MM.1S (cell line): ENCODE data around the gene LHPP.

Experiments used
- CTCF ChIP-seq: fragments of 300-600 bp; sonication (generic); IDR thresholded peaks from 2 replicates; pipeline ENCODE4 v1.5.1; 2016; ENCODE audit warnings: antibody characterized with exemption, low read length, mixed read lengths
- EZH2 ChIP-seq: fragments of 300-600 bp; sonication (generic); optimal IDR thresholded peaks from 2 replicates; pipeline ENCODE3; 2017; ENCODE audit warnings: low read depth, mild to moderate bottlenecking, antibody characterized with exemption, low read length, mixed read lengths
- EZH2phosphoT487 ChIP-seq: fragments of 300-600 bp; sonication (generic); IDR thresholded peaks from 2 replicates; pipeline ENCODE4 v1.6.1; 2018; ENCODE audit warnings: antibody characterized with exemption, low read length

GRCh38 chr10:124496620-124497019, 35.0 kb downstream of the LHPP start:
- TF ChIP-seq CTCF (no peak), EZH2phosphoT487 (no peak), EZH2 (no peak)
